Pancreas (tissue), 10 donors: Measurements from ENCODE around the gene RARRES2. TPM values are rescaled to one million over a fixed set of nuclear protein-coding genes. Genes with fewer than 3 reads are reported as not detected.

Source experiments
- ATAC-seq, 4 donors: fragments of 200-7000 bp; cut with Tn5 transposase; one replicate each; pipeline versions ENCODE4 v1.8.0 to v1.9.1; 2020; ENCODE audit warnings: mild to moderate bottlenecking in 4 of 4, moderate library complexity in 4 of 4
- DNase-seq, 6 donors: peaks; one replicate each; pipeline ENCODE4 v3.0.0-alpha.2; 2020
- FAIRE-seq: peaks from 2 replicates; lab custom pipeline; 2012; peaks lifted over from hg19 to GRCh38; lab: Jason Lieb, UNC
- H3K27ac ChIP-seq, 4 donors: fragments of 200-600 bp; sonication (generic); 1 replicate in 3 of 4; 2 replicates in 1 of 4; pipeline versions ENCODE4 v1.5.0 to v1.8.0; 2020
- H3K27me3 ChIP-seq, 4 donors: fragments of 200-600 bp; one replicate each; pipeline ENCODE4 v1.8.0; 2021
- H3K36me3 ChIP-seq, 3 donors: fragments of 200-600 bp; sonication (generic) in 1 of 3; one replicate each; pipeline versions ENCODE4 v1.5.0 to v1.8.0; 2020 to 2021
- H3K4me1 ChIP-seq, 3 donors: fragments of 200-600 bp; one replicate each; pipeline ENCODE4 v1.8.0; 2021
- H3K4me3 ChIP-seq, 4 donors: fragments of 200-600 bp; sonication (generic) in 2 of 4; one replicate each; pipeline versions ENCODE4 v1.5.0 to v1.8.0; 2020 to 2021
- H3K9me3 ChIP-seq, 4 donors: fragments of 200-600 bp; one replicate each; pipeline ENCODE4 v1.8.0; 2021
- WGBS, 2 donors: extraction: QIAGEN DNeasy Blood & Tissue Kit; methylation state at CpG; one replicate each; pipeline ENCODE4 v1.1.7; 2013; 5-methylcytosine and 5-hydroxymethylcytosine counted together
- intact Hi-C, 3 donors: fragments of 100-400 bp; cut with DNase I; formaldehyde crosslinking; loops; one replicate each; pipeline versions ENCODE4 v1.11.1 to v1.14.2; 2022
- polyA plus RNA-seq, 2 donors: library from polyadenylated mRNA; stranded (reverse); fragments of 200-250 nt; gene quantifications; one replicate each; pipeline ENCODE4 v1.2.3, GENCODE V29; 2013
- total RNA-seq, 6 donors: library from RNA; stranded (reverse); fragmentation: NEBNext Ultra II Directional in 4 of 6; extraction: Animal tissue kit (Norgen Biotek cat#: 25700) in 4 of 6; gene quantifications; one replicate each; pipeline versions ENCODE4 v1.2.1 to v1.2.4, GENCODE V29; 2021 to 2023
- TF ChIP-seq, protein P1 (sequence below), 4 donors: fragments of 200-600 bp; sonication (generic) in 3 of 4; IDR thresholded peaks; one replicate each; pipeline versions ENCODE4 v1.5.0 to v1.8.0; 2021; ENCODE audit warnings: antibody characterized with exemption in 4 of 4
- donor health status: healthy with polysubstance abuse.
- donor health status: DM: no; HTN: no; CAD: no; lungs with moderate emphysema.
- donor health status: DM: no; HTN: no; CAD: no.
- donor health status: control.
- donor health status: control.
- donor health status: Bipolar disorder and iron deficiency.
- donor health status: DM: yes; HTN: yes; CAD: no.
- donor health status: DM: no; HTN: no; CAD: no.
- donor health status: DM: no; HTN: no; CAD: no.
- donor health status: DM: yes; HTN: yes; CAD: no.

RARRES2 gene
- total and polyA plus RNA-seq, 8 donors, result 125 to 408 (median 236) TPM

DNA sequence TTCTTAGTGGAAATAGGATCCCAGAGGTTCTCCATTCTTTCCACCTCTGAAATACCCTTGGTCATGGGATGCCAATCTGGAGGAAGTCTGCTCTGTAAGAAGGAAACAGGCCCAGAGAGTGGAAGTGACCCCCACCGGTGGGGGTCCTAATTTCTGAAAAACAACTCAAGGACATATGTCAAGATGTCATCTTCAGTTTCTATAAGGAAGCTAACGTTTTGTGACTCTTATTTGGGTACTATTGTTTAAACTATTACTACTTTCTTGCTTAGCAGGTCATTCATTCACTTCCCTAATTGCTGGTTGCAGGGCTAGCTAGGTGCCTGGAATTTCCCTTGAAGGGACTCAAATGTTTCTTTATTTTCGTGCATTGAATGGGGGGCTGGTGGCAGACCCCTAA lies 35.8 kb upstream of the RARRES2 start:
- Histone ChIP-seq H3K27ac (peak overlapping the region in 3 of 4 donors; percentile 96 to 98 (median 97)), H3K27me3 (no peaks in the 10 kb centered on the region), H3K4me1 (peaks cover 20 to 51% (median 31%) of the 10 kb centered on the region in 3 donors), H3K36me3 (peaks cover 0 to 12% (median 11%) of the 10 kb centered on the region in 3 donors), H3K4me3 (no peak overlapping the region), H3K9me3 (no peaks in the 10 kb centered on the region)
- TF ChIP-seq, protein P1, sequence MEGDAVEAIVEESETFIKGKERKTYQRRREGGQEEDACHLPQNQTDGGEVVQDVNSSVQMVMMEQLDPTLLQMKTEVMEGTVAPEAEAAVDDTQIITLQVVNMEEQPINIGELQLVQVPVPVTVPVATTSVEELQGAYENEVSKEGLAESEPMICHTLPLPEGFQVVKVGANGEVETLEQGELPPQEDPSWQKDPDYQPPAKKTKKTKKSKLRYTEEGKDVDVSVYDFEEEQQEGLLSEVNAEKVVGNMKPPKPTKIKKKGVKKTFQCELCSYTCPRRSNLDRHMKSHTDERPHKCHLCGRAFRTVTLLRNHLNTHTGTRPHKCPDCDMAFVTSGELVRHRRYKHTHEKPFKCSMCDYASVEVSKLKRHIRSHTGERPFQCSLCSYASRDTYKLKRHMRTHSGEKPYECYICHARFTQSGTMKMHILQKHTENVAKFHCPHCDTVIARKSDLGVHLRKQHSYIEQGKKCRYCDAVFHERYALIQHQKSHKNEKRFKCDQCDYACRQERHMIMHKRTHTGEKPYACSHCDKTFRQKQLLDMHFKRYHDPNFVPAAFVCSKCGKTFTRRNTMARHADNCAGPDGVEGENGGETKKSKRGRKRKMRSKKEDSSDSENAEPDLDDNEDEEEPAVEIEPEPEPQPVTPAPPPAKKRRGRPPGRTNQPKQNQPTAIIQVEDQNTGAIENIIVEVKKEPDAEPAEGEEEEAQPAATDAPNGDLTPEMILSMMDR (IDR thresholded peaks at IDR 0.05), result no peak
- intact Hi-C loops, result no loop called here
- 24 to 27% methylated on average over 3 of the region's 3 CpGs for WGBS, 2 donors
- ATAC-seq (no peak), DNase-seq (no peak), FAIRE-seq (no peak)

DNA sequence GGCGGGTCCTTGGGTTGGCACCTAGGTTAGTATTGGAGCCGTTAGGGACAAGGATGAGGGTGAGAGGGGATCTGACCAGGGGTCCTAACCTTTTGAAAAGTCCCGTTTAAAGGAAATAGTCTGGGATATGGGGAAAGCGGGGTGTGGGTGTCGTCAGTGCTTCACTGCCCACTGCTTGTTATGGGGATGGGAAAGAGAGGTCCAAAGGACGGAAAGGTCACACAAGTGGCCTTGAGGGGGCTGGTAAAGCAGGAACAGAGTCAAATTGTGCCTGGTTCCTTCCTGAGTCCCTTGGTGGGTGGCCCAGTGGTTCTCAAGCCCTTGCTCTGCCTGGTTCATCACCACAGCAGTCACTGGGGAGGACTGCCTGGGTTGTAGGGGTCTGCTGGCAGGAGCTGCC lies 35.1 kb upstream of the RARRES2 start:
- peaks cover 0 to 19% (median 17%) of the 10 kb centered on the region in 3 donors for H3K36me3 ChIP-seq
- no peaks in the 10 kb centered on the region for H3K9me3 ChIP-seq
- 72 to 74% methylated on average over 6 of the region's 6 CpGs for WGBS, 2 donors
- intact Hi-C loops, result no loop called here
- no peak for DNase-seq
- peak overlapping the region in 2 of 4 donors; percentile 96 to 97 for H3K27ac ChIP-seq
- TF ChIP-seq, protein P1 (IDR thresholded peaks at IDR 0.05), result no peak
- H3K4me1 ChIP-seq, result peaks cover 20 to 51% (median 31%) of the 10 kb centered on the region in 3 donors
- ATAC-seq, result no peak
- FAIRE-seq, result no peak
- no peak overlapping the region for H3K4me3 ChIP-seq
- H3K27me3 ChIP-seq, result no peaks in the 10 kb centered on the region

DNA sequence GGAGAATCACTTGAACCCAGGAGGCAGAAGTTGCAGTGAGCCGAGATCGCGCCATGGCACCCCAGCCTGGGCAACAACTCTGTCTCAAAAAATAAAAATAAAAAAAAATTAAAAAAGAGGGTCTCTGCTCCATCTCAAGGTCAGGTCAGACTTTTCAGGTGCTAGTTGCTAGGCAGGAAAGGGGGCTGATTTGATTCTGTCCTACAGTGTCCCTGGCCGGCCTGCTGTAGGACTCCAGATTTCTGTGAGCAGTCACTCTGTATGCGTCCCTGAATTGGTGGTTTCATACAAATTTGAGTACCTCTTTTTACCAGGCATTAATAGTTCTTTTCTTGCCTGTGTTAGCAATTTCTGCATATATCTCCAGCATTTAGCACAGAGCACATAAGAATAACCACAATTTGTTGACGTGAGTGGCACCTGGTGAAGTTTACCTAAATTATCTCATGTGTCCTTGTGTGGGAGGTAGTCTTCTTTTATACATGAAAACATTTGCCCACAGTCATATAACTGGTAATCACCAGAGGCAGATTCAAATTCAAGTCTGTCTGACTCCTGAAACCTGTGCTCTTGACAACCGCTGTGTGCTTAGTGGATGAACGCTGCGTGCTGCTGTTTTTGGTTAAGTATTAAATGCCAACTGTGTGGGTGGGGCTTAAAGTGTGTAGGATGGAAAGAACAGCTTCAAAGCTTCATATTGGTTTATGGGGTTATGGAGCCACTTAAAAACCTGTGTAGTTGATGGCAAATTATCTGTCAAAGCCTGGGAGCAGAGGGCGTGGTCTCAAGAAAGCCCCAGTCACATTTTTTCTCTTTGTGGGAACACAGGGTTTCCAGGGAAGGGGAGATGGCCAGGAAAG lies 34.5 kb upstream of the RARRES2 start:
- peak overlapping the region in 2 of 4 donors; percentile 19 to 97 for H3K27ac ChIP-seq
- DNase-seq (no peak), FAIRE-seq (no peak), ATAC-seq (no peak)
- H3K36me3 ChIP-seq, result peaks cover 0 to 23% (median 22%) of the 10 kb centered on the region in 3 donors
- H3K27me3 ChIP-seq, result no peaks in the 10 kb centered on the region
- TF ChIP-seq, protein P1 (IDR thresholded peaks at IDR 0.05), result no peak
- WGBS, 2 donors, result 57 to 59% methylated on average over 10 of the region's 10 CpGs
- intact Hi-C loops, result no loop called here
- H3K4me1 ChIP-seq, result peaks cover 20 to 52% (median 32%) of the 10 kb centered on the region in 3 donors
- H3K9me3 ChIP-seq, result no peaks in the 10 kb centered on the region
- no peak overlapping the region for H3K4me3 ChIP-seq

DNA sequence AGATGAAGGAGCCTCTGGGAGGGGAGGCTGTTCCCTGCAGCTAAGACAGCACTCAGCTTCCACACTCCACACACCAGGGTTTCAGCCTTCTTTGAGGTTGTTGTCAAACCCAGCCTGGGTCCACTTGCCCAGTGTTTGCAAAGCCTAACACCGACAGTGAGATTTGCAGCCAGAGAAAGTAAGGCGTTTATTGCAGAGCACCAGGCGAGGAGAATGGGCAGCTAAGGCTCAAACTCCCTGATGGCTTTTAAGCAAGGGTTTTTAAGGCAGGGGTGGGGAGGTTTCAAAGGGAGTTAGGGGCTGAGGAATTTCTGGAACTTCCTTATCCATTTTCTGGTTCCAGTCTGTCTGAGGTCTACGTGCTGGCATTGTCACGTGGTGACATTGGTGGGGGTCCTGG lies 33.0 kb upstream of the RARRES2 start:
- H3K4me3 ChIP-seq, result no peak overlapping the region
- H3K27ac ChIP-seq, result no peak overlapping the region
- peaks cover 0 to 24% (median 23%) of the 10 kb centered on the region in 3 donors for H3K36me3 ChIP-seq
- TF ChIP-seq, protein P1 (IDR thresholded peaks at IDR 0.05), result no peak
- no peak for FAIRE-seq
- no peaks in the 10 kb centered on the region for H3K27me3 ChIP-seq
- H3K4me1 ChIP-seq, result peaks cover 20 to 58% (median 44%) of the 10 kb centered on the region in 3 donors
- WGBS, 2 donors, result 90 to 95% methylated on average over 5 of the region's 5 CpGs
- DNase-seq, result no peak
- H3K9me3 ChIP-seq, result no peaks in the 10 kb centered on the region
- ATAC-seq, result no peak
- intact Hi-C loops, result no loop called here

DNA sequence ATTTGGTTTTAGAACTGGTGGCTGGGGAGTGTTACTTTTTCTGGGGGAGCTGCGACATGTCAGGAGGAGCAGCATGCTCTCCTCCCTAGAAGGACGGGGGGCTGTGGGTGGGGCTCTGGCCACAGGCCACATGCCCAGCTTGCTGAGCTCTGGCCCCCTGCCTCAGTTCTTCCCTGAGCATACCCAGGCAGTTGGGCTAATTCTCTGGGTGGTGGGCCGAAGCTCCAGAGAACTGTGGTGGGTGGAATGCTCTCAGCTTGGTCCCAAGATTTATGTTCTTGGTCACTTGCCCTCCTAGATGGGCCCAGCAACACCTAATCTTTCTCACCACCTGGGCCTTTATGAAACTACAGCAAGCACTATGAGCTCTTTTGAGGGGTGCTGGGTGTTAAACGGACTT lies 32.6 kb upstream of the RARRES2 start:
- no peak overlapping the region for H3K27ac ChIP-seq
- no peaks in the 10 kb centered on the region for H3K9me3 ChIP-seq
- H3K4me1 ChIP-seq, result peaks cover 20 to 58% (median 44%) of the 10 kb centered on the region in 3 donors
- ATAC-seq (no peak), FAIRE-seq (no peak), DNase-seq (no peak)
- TF ChIP-seq, protein P1 (IDR thresholded peaks at IDR 0.05), result no peak
- no peaks in the 10 kb centered on the region for H3K27me3 ChIP-seq
- intact Hi-C loops, result no loop called here
- no peak overlapping the region for H3K4me3 ChIP-seq
- 91 to 92% methylated on average over 4 of the region's 4 CpGs for WGBS, 2 donors
- peaks cover 0 to 24% (median 23%) of the 10 kb centered on the region in 3 donors for H3K36me3 ChIP-seq
